Prostate gland (tissue), 2 donors: ENCODE results near the gene TRPV3.

Experiments
- CTCF ChIP-seq, 4 experiments: fragments of 200-600 bp in 2 of 4; fragments of 450-650 bp in 2 of 4; sonication (generic) in 2 of 4; IDR thresholded peaks; 1 replicate in 3 of 4; 2 replicates in 1 of 4; pipeline ENCODE4 v1.5.1; 2016 to 2019; ENCODE audit warnings: antibody characterized with exemption in 4 of 4, mild to moderate bottlenecking in 2 of 4, moderate library complexity in 2 of 4
- POLR2A ChIP-seq: fragments of 450-650 bp; IDR thresholded peaks from one replicate; pipeline ENCODE4 v1.6.1; 2016; ENCODE audit warnings: antibody characterized with exemption, mild to moderate bottlenecking
- POLR2AphosphoS5 ChIP-seq: sonication (generic); formaldehyde crosslinking; IDR thresholded peaks from one replicate; pipeline ENCODE4 v1.6.1; 2017; ENCODE audit warnings: antibody characterized with exemption

GRCh38 chr17:3571043-3571900, 13.7 kb upstream of the TRPV3 start:
- TF ChIP-seq POLR2AphosphoS5 (no peak), CTCF (IDR thresholded peaks at IDR 0.05) (no peak), POLR2A (no peak)
